Spleen (tissue), 11 donors: ENCODE data around the gene PRDX1. TPM values are rescaled to one million over a fixed set of nuclear protein-coding genes. Genes with fewer than 3 reads are reported as not detected.
"Not testable (repeated sequence)": the region's sequence is repeated elsewhere in the genome, so short reads cannot be mapped to it uniquely, and the experiment has no call there.

Experiments
- DNase-seq: peaks from one replicate; pipeline ENCODE4 v3.0.0-alpha.2; 2020
- H3K27ac ChIP-seq, 8 donors: fragments of 200-600 bp; sonication (generic) in 7 of 8; 1 replicate in 4 of 8; 2 replicates in 4 of 8; pipeline versions ENCODE4 v1.5.0 to v1.8.0; 2016 to 2021; ENCODE audit warnings: inconsistent platforms in 4 of 8, mild to moderate bottlenecking in 4 of 8, moderate library complexity in 1 of 8
- H3K27me3 ChIP-seq, 7 donors: fragments of 200-600 bp; sonication (generic) in 6 of 7; replicated peaks in 1 of 7; 1 replicate in 4 of 7; 2 replicates in 3 of 7; pipeline versions ENCODE4 v1.5.0 to v1.8.0; 2016 to 2021; ENCODE audit warnings: inconsistent platforms in 3 of 7, mild to moderate bottlenecking in 1 of 7
- H3K36me3 ChIP-seq, 6 donors: fragments of 200-600 bp; sonication (generic) in 5 of 6; 1 replicate in 4 of 6; 2 replicates in 2 of 6; pipeline versions ENCODE4 v1.5.0 to v1.8.0; 2016 to 2021; ENCODE audit warnings: inconsistent platforms in 2 of 6
- H3K4me1 ChIP-seq, 6 donors: fragments of 200-600 bp; sonication (generic) in 5 of 6; 1 replicate in 3 of 6; 2 replicates in 3 of 6; pipeline versions ENCODE4 v1.5.0 to v1.8.0; 2016 to 2021; ENCODE audit warnings: inconsistent platforms in 3 of 6
- H3K4me3 ChIP-seq, 8 donors: fragments of 200-600 bp; sonication (generic) in 7 of 8; 1 replicate in 4 of 8; 2 replicates in 4 of 8; pipeline versions ENCODE4 v1.5.0 to v1.8.0; 2016 to 2021; ENCODE audit warnings: inconsistent platforms in 4 of 8, mild to moderate bottlenecking in 4 of 8, moderate library complexity in 2 of 8
- H3K9me3 ChIP-seq, 8 donors: fragments of 200-600 bp; sonication (generic) in 7 of 8; 1 replicate in 4 of 8; 2 replicates in 4 of 8; pipeline versions ENCODE4 v1.5.0 to v1.8.0; 2016 to 2021; ENCODE audit warnings: inconsistent platforms in 4 of 8
- POLR2A ChIP-seq, 3 donors: fragments of 450-650 bp; IDR thresholded peaks; one replicate each; pipeline ENCODE4 v1.5.1; 2017; ENCODE audit warnings: antibody characterized with exemption in 3 of 3, mild to moderate bottlenecking in 1 of 3
- POLR2AphosphoS5 ChIP-seq, 3 donors: sonication (generic); formaldehyde crosslinking; IDR thresholded peaks; one replicate each; pipeline ENCODE4 v1.5.1; 2017; ENCODE audit warnings: antibody characterized with exemption in 3 of 3
- WGBS, 5 donors: extraction: QIAGEN DNeasy Blood & Tissue Kit in 3 of 5; methylation state at CpG; one replicate each; pipeline versions ENCODE4 v1.1.5 to v1.1.7; 2013 to 2018; 5-methylcytosine and 5-hydroxymethylcytosine counted together
- intact Hi-C: fragments of 100-400 bp; cut with DNase I; formaldehyde crosslinking; loops from one replicate; pipeline ENCODE4 v1.15.0; 2023; ENCODE audit warnings: low total_unique reads
- polyA plus RNA-seq, 3 donors: library from polyadenylated mRNA; stranded (reverse); fragments of 200-250 nt; gene quantifications; one replicate each; pipeline ENCODE4 v1.2.1, GENCODE V29; 2013
- total RNA-seq, 7 donors: library from RNA; depleted of rRNA in 3 of 7; stranded (reverse); fragments of >200 nt in 3 of 7; fragmentation: NEBNext Ultra II Directional in 4 of 7; extraction: Animal tissue kit (Norgen Biotek cat#: 25700) in 4 of 7; gene quantifications; one replicate each; pipeline versions ENCODE4 v1.1.0 to v1.2.1, GENCODE V29; 2016 to 2021
- TF ChIP-seq, protein P1 (sequence below), 11 experiments: fragments of 200-600 bp in 7 of 11; fragments of 450-650 bp in 4 of 11; sonication (generic) in 4 of 11; IDR thresholded peaks in 8 of 11; conservative IDR thresholded peaks in 3 of 11; 1 replicate in 7 of 11; 2 replicates in 4 of 11; pipeline versions ENCODE4 v1.4.0 to v1.8.0; 2016 to 2021; ENCODE audit warnings: antibody characterized with exemption in 11 of 11, inconsistent platforms in 4 of 11, mild to moderate bottlenecking in 1 of 11
- donor health status: healthy with polysubstance abuse.
- donor health status: DM: no; HTN: no; CAD: no; lungs with moderate emphysema.
- donor health status: DM: no; HTN: no; CAD: no.
- donor health status: Bipolar disorder and iron deficiency.
- donor health status: healthy.
- donor health status: DM: no; HTN: no; CAD: no.
- donor health status: DM: yes; HTN: yes; CAD: no.

PRDX1 gene
- total and polyA plus RNA-seq, 10 donors: 156 to 457 (median 247) TPM

DNA sequence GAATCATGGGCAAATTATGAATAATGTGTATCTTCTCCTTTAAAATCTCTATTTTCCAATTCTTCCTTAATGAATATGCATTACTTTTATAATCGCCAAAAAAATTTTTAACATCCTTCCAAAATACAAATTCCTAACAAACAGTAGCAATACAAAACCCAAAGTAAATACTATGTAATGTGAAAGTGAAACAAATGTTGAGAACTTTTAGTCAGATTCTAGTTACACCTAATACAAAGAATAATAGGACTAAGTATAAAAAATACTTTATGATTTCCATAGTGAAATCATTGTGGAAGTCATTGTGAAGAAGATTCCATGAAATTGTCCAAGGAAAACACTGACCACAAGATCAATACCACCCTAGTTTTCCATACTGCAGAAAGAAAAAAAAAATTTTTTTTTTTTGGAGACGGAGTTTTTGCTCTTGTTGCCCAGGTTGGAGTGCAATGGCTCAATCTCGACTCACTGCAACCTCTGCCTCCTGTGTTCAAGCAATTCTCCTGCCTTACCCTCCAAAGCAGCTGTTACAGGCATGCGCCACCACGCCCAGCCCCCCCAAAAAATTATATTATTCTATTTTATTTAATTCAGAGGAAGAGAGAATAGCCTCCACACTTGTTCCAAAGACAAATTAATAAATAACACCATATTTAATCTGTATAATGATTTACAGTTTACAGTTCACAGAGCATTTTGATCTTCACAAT is 42.5 kb downstream of the PRDX1 start:
- Histone ChIP-seq H3K27ac (no peak overlapping the region), H3K9me3 (no peaks in the 10 kb centered on the region), H3K4me3 (no peak overlapping the region), H3K36me3 (no peaks in the 10 kb centered on the region), H3K4me1 (peaks cover 0 to 20% (median 2%) of the 10 kb centered on the region in 6 donors), H3K27me3 (no peaks in the 10 kb centered on the region)
- intact Hi-C loops: no loop called here
- no peak for DNase-seq
- WGBS, 5 donors: 80 to 86% (median 84%) methylated on average over 5 of the region's 5 CpGs
- TF ChIP-seq POLR2AphosphoS5 (IDR thresholded peaks at IDR 0.05) (no peak), POLR2A (IDR thresholded peaks at IDR 0.05) (no peak)
- TF ChIP-seq, protein P1, sequence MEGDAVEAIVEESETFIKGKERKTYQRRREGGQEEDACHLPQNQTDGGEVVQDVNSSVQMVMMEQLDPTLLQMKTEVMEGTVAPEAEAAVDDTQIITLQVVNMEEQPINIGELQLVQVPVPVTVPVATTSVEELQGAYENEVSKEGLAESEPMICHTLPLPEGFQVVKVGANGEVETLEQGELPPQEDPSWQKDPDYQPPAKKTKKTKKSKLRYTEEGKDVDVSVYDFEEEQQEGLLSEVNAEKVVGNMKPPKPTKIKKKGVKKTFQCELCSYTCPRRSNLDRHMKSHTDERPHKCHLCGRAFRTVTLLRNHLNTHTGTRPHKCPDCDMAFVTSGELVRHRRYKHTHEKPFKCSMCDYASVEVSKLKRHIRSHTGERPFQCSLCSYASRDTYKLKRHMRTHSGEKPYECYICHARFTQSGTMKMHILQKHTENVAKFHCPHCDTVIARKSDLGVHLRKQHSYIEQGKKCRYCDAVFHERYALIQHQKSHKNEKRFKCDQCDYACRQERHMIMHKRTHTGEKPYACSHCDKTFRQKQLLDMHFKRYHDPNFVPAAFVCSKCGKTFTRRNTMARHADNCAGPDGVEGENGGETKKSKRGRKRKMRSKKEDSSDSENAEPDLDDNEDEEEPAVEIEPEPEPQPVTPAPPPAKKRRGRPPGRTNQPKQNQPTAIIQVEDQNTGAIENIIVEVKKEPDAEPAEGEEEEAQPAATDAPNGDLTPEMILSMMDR (IDR thresholded peaks at IDR 0.05 in 8 of 11, conservative IDR thresholded peaks at IDR 0.05 in 3 of 11): no peak

GRCh38 chr1:45478121-45478814 is 43.4 kb downstream of the PRDX1 start:
- intact Hi-C loops: no loop called here
- Histone ChIP-seq H3K4me1 (peaks cover 0 to 29% (median 3%) of the 10 kb centered on the region in 6 donors), H3K27me3 (no peaks in the 10 kb centered on the region), H3K4me3 (no peak overlapping the region), H3K36me3 (no peaks in the 10 kb centered on the region), H3K27ac (no peak overlapping the region), H3K9me3 (no peaks in the 10 kb centered on the region)
- no peak for DNase-seq
- WGBS, 5 donors: 86 to 93% (median 92%) methylated on average over 4 of the region's 4 CpGs
- TF ChIP-seq POLR2A (IDR thresholded peaks at IDR 0.05) (no peak), POLR2AphosphoS5 (IDR thresholded peaks at IDR 0.05) (no peak)
- TF ChIP-seq, protein P1 (IDR thresholded peaks at IDR 0.05 in 8 of 11, conservative IDR thresholded peaks at IDR 0.05 in 3 of 11): no peak

DNA sequence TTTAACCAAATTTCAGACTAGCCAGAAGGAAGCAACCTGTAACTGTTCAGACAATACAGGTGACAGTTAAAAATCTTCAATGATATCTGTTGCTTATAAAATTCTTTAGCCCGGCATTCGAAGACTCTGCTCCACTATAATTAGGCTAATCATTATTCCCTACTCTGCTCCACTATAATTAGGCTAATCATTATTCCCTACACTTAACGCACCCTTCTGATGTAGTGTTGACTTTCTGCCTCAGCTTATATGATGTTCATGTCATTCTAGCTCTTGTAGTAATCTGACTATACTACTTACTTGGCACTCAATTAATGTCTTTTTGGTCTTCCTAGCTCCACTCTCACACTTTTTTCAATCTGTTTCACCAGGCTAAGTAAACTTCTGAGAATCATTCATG is 44.0 kb downstream of the PRDX1 start:
- Histone ChIP-seq H3K4me1 (peaks cover 0 to 33% (median 3%) of the 10 kb centered on the region in 6 donors), H3K9me3 (no peaks in the 10 kb centered on the region), H3K27ac (no peak overlapping the region), H3K27me3 (no peaks in the 10 kb centered on the region), H3K36me3 (no peaks in the 10 kb centered on the region), H3K4me3 (no peak overlapping the region)
- WGBS, 5 donors: 91 to 100% (median 98%) methylated on average over 3 of the region's 3 CpGs
- DNase-seq: no peak
- intact Hi-C loops: no loop called here
- TF ChIP-seq, protein P1 (IDR thresholded peaks at IDR 0.05 in 8 of 11, conservative IDR thresholded peaks at IDR 0.05 in 3 of 11): no peak
- TF ChIP-seq POLR2A (IDR thresholded peaks at IDR 0.05) (no peak), POLR2AphosphoS5 (IDR thresholded peaks at IDR 0.05) (no peak)

GRCh38 chr1:45474194-45474593 is 47.5 kb downstream of the PRDX1 start:
- WGBS, 5 donors: 90 to 100% (median 98%) methylated on average over 6 of the region's 6 CpGs
- H3K4me3 ChIP-seq, H3K27me3 ChIP-seq, H3K36me3 ChIP-seq, DNase-seq, H3K9me3 ChIP-seq, H3K27ac ChIP-seq, intact Hi-C loops: not testable (repeated sequence)
- H3K4me1 ChIP-seq: peaks cover 0 to 33% (median 2%) of the 10 kb centered on the region in 6 donors
